Stomach (tissue), 9 donors: ENCODE data around the gene PTPRT. TPM values are rescaled to one million over a fixed set of nuclear protein-coding genes. Genes with fewer than 3 reads are reported as not detected.
A peak's percentile ranks its signal among the peaks of the same experiment; 100 is the strongest.

Experiments
- DNase-seq, 2 donors: peaks; one replicate each; pipeline versions ENCODE4 v3.0.0 to v3.0.0-alpha.2; 2013 to 2019
- H3K27ac ChIP-seq, 5 donors: fragments of 200-600 bp in 4 of 5; sonication (generic) in 4 of 5; one replicate each; pipeline ENCODE4 v1.5.1; 2013 to 2019; ENCODE audit warnings: mild to moderate bottlenecking in 1 of 5, moderate library complexity in 1 of 5
- H3K27me3 ChIP-seq, 3 donors: fragments of 200-600 bp; sonication (generic); one replicate each; pipeline ENCODE4 v1.5.1; 2017 to 2019; ENCODE audit warnings: mixed run types in 1 of 3
- H3K36me3 ChIP-seq, 4 donors: fragments of 200-600 bp; sonication (generic); 1 replicate in 3 of 4; 2 replicates in 1 of 4; pipeline ENCODE4 v1.5.1; 2016 to 2019
- H3K4me1 ChIP-seq, 4 donors: fragments of 200-600 bp; sonication (generic); one replicate each; pipeline ENCODE4 v1.5.1; 2016 to 2019
- H3K4me3 ChIP-seq, 4 donors: fragments of 200-600 bp; sonication (generic) in 3 of 4; one replicate each; pipeline ENCODE4 v1.5.1; 2016 to 2019; ENCODE audit warnings: mild to moderate bottlenecking in 1 of 4
- H3K9me3 ChIP-seq, 4 donors: fragments of 200-600 bp; sonication (generic); one replicate each; pipeline ENCODE4 v1.5.1; 2016 to 2019
- EP300 ChIP-seq: sonication (generic); formaldehyde crosslinking; IDR thresholded peaks from one replicate; pipeline ENCODE4 v1.6.1; 2017; ENCODE audit warnings: antibody characterized with exemption
- POLR2A ChIP-seq, 4 donors: fragments of 450-650 bp; IDR thresholded peaks; one replicate each; pipeline ENCODE4 v1.6.1; 2016; ENCODE audit warnings: antibody characterized with exemption in 4 of 4, control low read depth in 2 of 4, mild to moderate bottlenecking in 1 of 4, moderate library complexity in 1 of 4
- POLR2AphosphoS5 ChIP-seq, 3 donors: sonication (generic); formaldehyde crosslinking; IDR thresholded peaks; one replicate each; pipeline ENCODE4 v1.6.1; 2016; ENCODE audit warnings: antibody characterized with exemption in 3 of 3
- WGBS, 5 donors: extraction: QIAGEN DNeasy Blood & Tissue Kit in 3 of 5; methylation state at CpG; one replicate each; pipeline versions ENCODE4 v1.1.5 to v1.1.7; 2013 to 2018; 5-methylcytosine and 5-hydroxymethylcytosine counted together
- intact Hi-C: fragments of 100-400 bp; cut with DNase I; formaldehyde crosslinking; loops from one replicate; pipeline ENCODE4 v1.15.1; 2023; ENCODE audit warnings: low total_unique reads
- polyA plus RNA-seq, 3 donors: library from polyadenylated mRNA; stranded (reverse); fragments of 200-250 nt; gene quantifications; one replicate each; pipeline ENCODE4 v1.2.3, GENCODE V29; 2013
- total RNA-seq, 5 donors: library from RNA; depleted of rRNA; stranded (reverse); fragments of >200 nt; gene quantifications; one replicate each; pipeline versions ENCODE4 v1.1.0 to v1.2.3, GENCODE V29; 2014 to 2016
- TF ChIP-seq, protein P1 (sequence below), 7 experiments: fragments of 450-650 bp in 4 of 7; fragments of 200-600 bp in 3 of 7; sonication (generic) in 3 of 7; IDR thresholded peaks; one replicate each; pipeline ENCODE4 v1.5.1; 2016 to 2019; ENCODE audit warnings: antibody characterized with exemption in 7 of 7, control low read depth in 2 of 7, mild to moderate bottlenecking in 1 of 7
- donor health status: healthy with polysubstance abuse.
- donor health status: Bipolar disorder and iron deficiency.
- donor health status: healthy.

The PTPRT gene
- total and polyA plus RNA-seq, 8 donors: 0.05 to 11.6 (median 1.7) TPM; not detected in 2

DNA sequence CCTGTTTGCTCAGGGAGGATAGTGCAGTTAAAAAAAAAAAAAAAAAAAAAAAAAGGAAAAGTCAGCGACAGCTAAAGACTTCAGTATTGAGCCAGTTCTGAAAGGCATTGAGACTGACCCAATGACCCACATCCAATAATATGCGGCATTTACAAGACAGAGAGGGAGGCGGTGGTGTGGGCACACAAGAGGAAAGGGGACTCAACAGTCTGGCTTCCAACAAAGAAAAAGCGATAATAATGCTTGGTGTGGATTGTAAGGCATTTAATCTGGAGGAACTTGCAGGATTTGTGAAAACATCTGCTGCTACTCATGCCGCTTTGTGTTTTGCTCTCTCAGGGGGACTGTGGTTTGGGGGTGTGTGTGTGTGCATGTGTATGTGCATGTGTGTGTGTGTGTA lies 787.3 kb downstream of the PTPRT start:
- H3K4me3 ChIP-seq: no peak overlapping the region
- H3K4me1 ChIP-seq: no peaks in the 10 kb centered on the region
- H3K36me3 ChIP-seq: no peaks in the 10 kb centered on the region
- H3K27ac ChIP-seq: no peak overlapping the region
- no peaks in the 10 kb centered on the region for H3K27me3 ChIP-seq
- no peak for TF ChIP-seq EP300
- TF ChIP-seq, protein P1, sequence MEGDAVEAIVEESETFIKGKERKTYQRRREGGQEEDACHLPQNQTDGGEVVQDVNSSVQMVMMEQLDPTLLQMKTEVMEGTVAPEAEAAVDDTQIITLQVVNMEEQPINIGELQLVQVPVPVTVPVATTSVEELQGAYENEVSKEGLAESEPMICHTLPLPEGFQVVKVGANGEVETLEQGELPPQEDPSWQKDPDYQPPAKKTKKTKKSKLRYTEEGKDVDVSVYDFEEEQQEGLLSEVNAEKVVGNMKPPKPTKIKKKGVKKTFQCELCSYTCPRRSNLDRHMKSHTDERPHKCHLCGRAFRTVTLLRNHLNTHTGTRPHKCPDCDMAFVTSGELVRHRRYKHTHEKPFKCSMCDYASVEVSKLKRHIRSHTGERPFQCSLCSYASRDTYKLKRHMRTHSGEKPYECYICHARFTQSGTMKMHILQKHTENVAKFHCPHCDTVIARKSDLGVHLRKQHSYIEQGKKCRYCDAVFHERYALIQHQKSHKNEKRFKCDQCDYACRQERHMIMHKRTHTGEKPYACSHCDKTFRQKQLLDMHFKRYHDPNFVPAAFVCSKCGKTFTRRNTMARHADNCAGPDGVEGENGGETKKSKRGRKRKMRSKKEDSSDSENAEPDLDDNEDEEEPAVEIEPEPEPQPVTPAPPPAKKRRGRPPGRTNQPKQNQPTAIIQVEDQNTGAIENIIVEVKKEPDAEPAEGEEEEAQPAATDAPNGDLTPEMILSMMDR (IDR thresholded peaks at IDR 0.05): no peak
- no peak for TF ChIP-seq POLR2AphosphoS5 (IDR thresholded peaks at IDR 0.05)
- no peak for TF ChIP-seq POLR2A (IDR thresholded peaks at IDR 0.05)
- H3K9me3 ChIP-seq: no peaks in the 10 kb centered on the region
- 59 to 76% (median 66%) methylated on average over 5 of the region's 5 CpGs for WGBS, 5 donors
- DNase-seq: no peak
- intact Hi-C loops: no loop called here

DNA sequence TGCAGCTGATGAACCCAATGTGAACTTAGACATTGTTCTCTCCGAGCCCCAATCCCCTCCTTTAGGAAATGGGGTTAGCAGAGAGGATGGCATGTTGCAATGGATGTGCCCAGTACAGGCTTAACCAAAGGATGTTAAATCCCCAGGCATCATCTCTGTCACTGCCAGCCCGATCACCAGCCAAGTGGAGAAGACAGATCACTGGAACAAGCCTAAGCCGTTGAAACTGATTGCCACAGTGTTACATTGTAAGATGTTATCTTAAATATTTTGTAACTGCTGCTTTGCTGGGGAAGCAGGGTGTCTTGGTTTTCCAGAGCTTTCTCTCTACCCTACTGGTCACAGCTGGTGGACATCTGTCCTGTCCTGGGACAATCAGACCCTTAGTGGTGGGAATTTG lies 788.1 kb downstream of the PTPRT start:
- 47 to 61% (median 57%) methylated on average over 3 of the region's 3 CpGs for WGBS, 5 donors
- H3K4me3 ChIP-seq: no peak overlapping the region
- no peaks in the 10 kb centered on the region for H3K27me3 ChIP-seq
- no peaks in the 10 kb centered on the region for H3K9me3 ChIP-seq
- TF ChIP-seq EP300 (no peak), POLR2AphosphoS5 (IDR thresholded peaks at IDR 0.05) (no peak), POLR2A (IDR thresholded peaks at IDR 0.05) (no peak)
- TF ChIP-seq, protein P1 (IDR thresholded peaks at IDR 0.05): no peak
- intact Hi-C loops: no loop called here
- no peaks in the 10 kb centered on the region for H3K36me3 ChIP-seq
- no peak overlapping the region for H3K27ac ChIP-seq
- no peaks in the 10 kb centered on the region for H3K4me1 ChIP-seq
- DNase-seq: no peak

DNA sequence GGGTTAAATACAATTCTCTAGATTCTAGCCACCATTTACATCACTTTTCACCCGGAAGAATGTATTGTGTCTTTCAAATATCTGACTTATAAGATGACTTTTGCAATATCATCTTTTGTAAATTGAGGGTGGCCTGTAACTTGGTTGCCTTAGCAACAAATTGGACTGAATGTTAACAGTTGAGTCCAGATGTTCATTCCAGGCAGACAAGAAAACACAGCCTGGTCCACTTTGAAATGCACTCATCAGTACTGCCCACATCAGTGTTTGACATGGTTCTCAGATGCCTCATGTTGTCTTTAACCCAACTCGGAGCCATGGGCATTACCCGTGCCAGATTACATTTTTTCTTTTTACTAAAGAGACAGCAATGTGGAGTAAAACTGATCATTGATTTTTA lies 789.9 kb downstream of the PTPRT start:
- Histone ChIP-seq H3K27me3 (no peaks in the 10 kb centered on the region), H3K36me3 (no peaks in the 10 kb centered on the region), H3K4me1 (no peaks in the 10 kb centered on the region), H3K4me3 (no peak overlapping the region), H3K9me3 (no peaks in the 10 kb centered on the region), H3K27ac (no peak overlapping the region)
- no peak for TF ChIP-seq EP300
- no peak for TF ChIP-seq POLR2AphosphoS5 (IDR thresholded peaks at IDR 0.05)
- no peak for TF ChIP-seq POLR2A (IDR thresholded peaks at IDR 0.05)
- TF ChIP-seq, protein P1 (IDR thresholded peaks at IDR 0.05): no peak
- no peak for DNase-seq
- WGBS, 5 donors: 65 to 81% (median 75%) methylated on average over 3 of the region's 3 CpGs
- intact Hi-C loops: no loop called here

DNA sequence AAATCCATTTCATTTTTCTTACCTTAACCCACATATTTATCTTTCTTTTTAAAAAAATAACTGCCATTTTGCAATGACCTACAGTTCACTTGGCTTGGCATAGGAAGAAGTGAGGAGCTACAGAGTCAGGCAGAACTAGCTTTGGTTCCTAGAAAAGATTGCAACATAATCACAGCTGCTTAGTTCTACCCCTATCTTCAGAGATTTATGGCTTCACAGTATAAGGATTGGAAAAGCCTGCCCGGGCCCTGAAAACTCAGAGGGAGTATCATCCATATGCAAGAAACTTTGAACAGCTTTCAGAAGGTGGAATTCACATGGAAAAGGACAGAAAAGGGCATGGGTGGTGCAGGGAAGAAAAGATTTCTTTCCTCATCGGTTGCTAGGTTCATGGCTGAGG lies 797.3 kb downstream of the PTPRT start:
- intact Hi-C loops: no loop called here
- 20 to 36% (median 34%) methylated on average over 2 of the region's 2 CpGs for WGBS, 5 donors
- Histone ChIP-seq H3K9me3 (no peaks in the 10 kb centered on the region), H3K4me3 (no peak overlapping the region), H3K36me3 (no peaks in the 10 kb centered on the region), H3K27ac (no peak overlapping the region), H3K27me3 (no peaks in the 10 kb centered on the region), H3K4me1 (no peaks in the 10 kb centered on the region)
- no peak for TF ChIP-seq POLR2A (IDR thresholded peaks at IDR 0.05)
- TF ChIP-seq POLR2AphosphoS5 (IDR thresholded peaks at IDR 0.05): no peak
- no peak for TF ChIP-seq EP300
- TF ChIP-seq, protein P1 (IDR thresholded peaks at IDR 0.05): no peak
- DNase-seq: peak in 1 of 2 donors; percentile 45
